Sigmoid colon (tissue), 4 donors: Measurements from ENCODE around the gene SESN1.

Source experiments
- EP300 ChIP-seq, 4 donors: sonication (generic); formaldehyde crosslinking; IDR thresholded peaks; one replicate each; pipeline ENCODE4 v1.6.1; 2017; ENCODE audit warnings: antibody characterized with exemption in 4 of 4
- TF ChIP-seq, protein P1 (sequence below), 4 experiments: fragments of 450-650 bp in 3 of 4; fragments of 200-600 bp in 1 of 4; IDR thresholded peaks; one replicate each; pipeline ENCODE4 v1.5.1; 2016 to 2019; ENCODE audit warnings: antibody characterized with exemption in 4 of 4, mild to moderate bottlenecking in 3 of 4, moderate library complexity in 2 of 4

DNA sequence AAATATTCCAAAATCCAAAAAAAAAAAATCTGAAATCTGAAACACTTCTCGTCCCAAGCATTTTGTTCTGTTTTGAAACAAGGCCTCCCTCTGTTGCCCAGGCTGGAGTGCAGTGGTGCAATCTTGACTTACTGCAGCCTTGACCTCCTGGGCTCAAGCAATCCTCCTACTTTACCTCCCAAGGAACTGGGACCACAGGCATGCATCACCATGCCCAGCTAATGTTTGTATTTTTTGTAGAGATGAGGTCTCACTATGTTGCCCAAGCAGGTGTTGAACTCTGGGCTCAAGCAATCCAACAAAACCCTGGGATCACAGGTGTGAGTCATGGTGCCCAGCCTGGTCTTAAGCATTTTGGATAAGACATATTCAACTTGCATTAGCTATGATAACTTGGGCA, 13.6 kb downstream of the SESN1 start:
- no peak for TF ChIP-seq EP300 (IDR thresholded peaks at IDR 0.05)
- TF ChIP-seq, protein P1, sequence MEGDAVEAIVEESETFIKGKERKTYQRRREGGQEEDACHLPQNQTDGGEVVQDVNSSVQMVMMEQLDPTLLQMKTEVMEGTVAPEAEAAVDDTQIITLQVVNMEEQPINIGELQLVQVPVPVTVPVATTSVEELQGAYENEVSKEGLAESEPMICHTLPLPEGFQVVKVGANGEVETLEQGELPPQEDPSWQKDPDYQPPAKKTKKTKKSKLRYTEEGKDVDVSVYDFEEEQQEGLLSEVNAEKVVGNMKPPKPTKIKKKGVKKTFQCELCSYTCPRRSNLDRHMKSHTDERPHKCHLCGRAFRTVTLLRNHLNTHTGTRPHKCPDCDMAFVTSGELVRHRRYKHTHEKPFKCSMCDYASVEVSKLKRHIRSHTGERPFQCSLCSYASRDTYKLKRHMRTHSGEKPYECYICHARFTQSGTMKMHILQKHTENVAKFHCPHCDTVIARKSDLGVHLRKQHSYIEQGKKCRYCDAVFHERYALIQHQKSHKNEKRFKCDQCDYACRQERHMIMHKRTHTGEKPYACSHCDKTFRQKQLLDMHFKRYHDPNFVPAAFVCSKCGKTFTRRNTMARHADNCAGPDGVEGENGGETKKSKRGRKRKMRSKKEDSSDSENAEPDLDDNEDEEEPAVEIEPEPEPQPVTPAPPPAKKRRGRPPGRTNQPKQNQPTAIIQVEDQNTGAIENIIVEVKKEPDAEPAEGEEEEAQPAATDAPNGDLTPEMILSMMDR (IDR thresholded peaks at IDR 0.05): no peak
